HepG2 (cell line): ENCODE data around the gene DDX23. TPM values are rescaled to one million over a fixed set of nuclear protein-coding genes. Genes with fewer than 3 reads are reported as not detected.

Experiments used
- EP300 ChIP-seq, 3 experiments: sonication (generic) in 1 of 3; formaldehyde crosslinking in 1 of 3; IDR thresholded peaks; 2 replicates each; pipeline versions ENCODE4 v1.5.1 to v1.6.1; 2011 to 2020; ENCODE audit warnings: low read depth in 2 of 3, low read length in 2 of 3, borderline replicate concordance in 1 of 3, improper control_type of control experiment in 1 of 3, mild to moderate bottlenecking in 1 of 3, missing genetic modification reagents in 1 of 3, moderate library complexity in 1 of 3
- HNF4A ChIP-seq: sonication (generic); formaldehyde crosslinking; IDR thresholded peaks from 2 replicates; pipeline ENCODE4 v1.4.0; 2020; ENCODE audit warnings: missing genetic modification reagents
- HNF4G ChIP-seq, 2 experiments: sonication (generic) in 1 of 2; formaldehyde crosslinking in 1 of 2; IDR thresholded peaks; 2 replicates each; pipeline versions ENCODE4 v1.4.0 to v1.6.1; 2011 to 2020; ENCODE audit warnings: borderline replicate concordance in 2 of 2, low read depth in 2 of 2, mild to moderate bottlenecking in 2 of 2, low read length in 1 of 2, missing genetic modification reagents in 1 of 2, moderate library complexity in 1 of 2
- HOXD1 ChIP-seq: sonication (generic); formaldehyde crosslinking; IDR thresholded peaks from 2 replicates; pipeline ENCODE4 v1.5.0; 2020; ENCODE audit warnings: missing genetic modification reagents
- NR2F6 ChIP-seq, 2 experiments: IDR thresholded peaks; 2 replicates each; pipeline ENCODE4 v1.6.1; 2016; ENCODE audit warnings: antibody characterized with exemption in 1 of 2, mild to moderate bottlenecking in 1 of 2
- ZNF143 ChIP-seq: sonication (generic); formaldehyde crosslinking; IDR thresholded peaks from 2 replicates; pipeline ENCODE4 v1.4.0; 2020; ENCODE audit warnings: missing genetic modification reagents
- ZNF629 ChIP-seq: sonication (generic); formaldehyde crosslinking; conservative IDR thresholded peaks from 2 replicates; pipeline ENCODE4 v1.5.0; 2020; ENCODE audit warnings: missing genetic modification reagents
- polyA plus RNA-seq, 8 experiments: library from polyadenylated mRNA; depleted of rRNA in 3 of 8; stranded (reverse) in 7 of 8; unstranded in 1 of 8; fragments of >200 nt; fragmentation: Illumina TruSeq in 4 of 8; extraction: Trizol in 4 of 8; gene quantifications; 2 replicates each; pipeline versions ENCODE4 v1.2.1 to v1.2.3, GENCODE V29; 2011 to 2016; ENCODE audit warnings: low read depth in 4 of 8, missing spikeins in 1 of 8, mixed read lengths in 1 of 8; ENCODE audit not compliant: insufficient read depth in 1 of 8
- total RNA-seq, 5 experiments: library from RNA; depleted of rRNA; stranded (reverse); fragments of >200 nt; fragmentation: Illumina TruSeq; extraction: Trizol; gene quantifications; 2 replicates each; pipeline ENCODE4 v1.2.3, GENCODE V29; 2016; ENCODE audit warnings: low read depth in 1 of 5
- TF ChIP-seq, protein P1 (sequence below): sonication (generic); formaldehyde crosslinking; IDR thresholded peaks from 2 replicates; pipeline ENCODE4 v1.5.1; 2020; ENCODE audit warnings: mild to moderate bottlenecking, missing genetic modification reagents, borderline replicate concordance
- TF ChIP-seq, protein P2 (sequence below): sonication (generic); formaldehyde crosslinking; conservative IDR thresholded peaks from 2 replicates; pipeline ENCODE4 v1.4.0; 2020; ENCODE audit warnings: mild to moderate bottlenecking, missing genetic modification reagents, moderate library complexity

DDX23 gene
- total and polyA plus RNA-seq, 2 of the 13 experiments (the other 11 are each of a cell fraction or from before 2014, with no cell fraction given) = 35.7 to 90.0 TPM

DNA sequence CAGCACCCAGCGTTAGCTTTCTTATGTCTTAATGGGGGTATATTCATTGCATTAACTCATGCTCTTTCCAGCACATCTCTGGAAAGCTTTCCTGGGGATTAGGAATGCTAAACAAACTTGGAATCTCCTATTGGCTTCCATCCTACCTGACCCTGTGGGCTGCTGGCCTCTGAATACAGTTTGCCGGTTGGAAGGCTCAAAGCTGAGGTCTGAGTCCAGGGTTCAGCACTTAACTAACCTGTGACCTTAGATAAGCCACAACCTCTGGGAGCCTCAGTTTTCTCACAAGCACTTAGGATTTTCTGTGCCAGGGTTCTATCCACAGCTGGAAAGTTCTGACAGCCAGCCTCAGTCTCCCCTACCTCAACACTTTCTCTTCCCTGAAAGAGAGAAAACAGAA, 26.6 kb upstream of the DDX23 start (continued):
- TF ChIP-seq, protein P1, sequence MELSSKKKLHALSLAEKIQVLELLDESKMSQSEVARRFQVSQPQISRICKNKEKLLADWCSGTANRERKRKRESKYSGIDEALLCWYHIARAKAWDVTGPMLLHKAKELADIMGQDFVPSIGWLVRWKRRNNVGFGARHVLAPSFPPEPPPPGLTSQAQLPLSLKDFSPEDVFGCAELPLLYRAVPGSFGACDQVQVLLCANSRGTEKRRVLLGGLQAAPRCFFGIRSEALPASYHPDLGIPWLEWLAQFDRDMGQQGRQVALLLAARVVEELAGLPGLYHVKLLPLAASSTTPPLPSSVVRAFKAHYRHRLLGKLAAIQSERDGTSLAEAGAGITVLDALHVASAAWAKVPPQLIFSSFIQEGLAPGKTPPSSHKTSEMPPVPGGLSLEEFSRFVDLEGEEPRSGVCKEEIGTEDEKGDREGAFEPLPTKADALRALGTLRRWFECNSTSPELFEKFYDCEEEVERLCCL (CRISPR knock-in tag) = no peak
- TF ChIP-seq ZNF629 (0 out of 2 replicates have a peak, but pooled peaks have one; percentile 50), EP300 (IDR thresholded peaks at IDR 0.05; ENCODE audit: low read depth in 2 of 2, low read length in 2 of 2) (no peak), EP300 (CRISPR knock-in tag; IDR thresholded peaks at IDR 0.05; ENCODE audit: borderline replicate concordance) (no peak), ZNF143 (no peak), NR2F6 (IDR thresholded peaks at IDR 0.05) (peak; percentile 84), NR2F6 (CRISPR knock-in tag; IDR thresholded peaks at IDR 0.05) (peak; percentile 80), HNF4G (IDR thresholded peaks at IDR 0.05; ENCODE audit: borderline replicate concordance, low read depth, low read length) (peak; percentile 48; the same call in 1 of the 2 replicates), HNF4G (CRISPR knock-in tag; IDR thresholded peaks at IDR 0.05; ENCODE audit: borderline replicate concordance, low read depth) (no peak), HOXD1 (CRISPR knock-in tag) (no peak), HNF4A (CRISPR knock-in tag) (peak; percentile 82)
- TF ChIP-seq, protein P2, sequence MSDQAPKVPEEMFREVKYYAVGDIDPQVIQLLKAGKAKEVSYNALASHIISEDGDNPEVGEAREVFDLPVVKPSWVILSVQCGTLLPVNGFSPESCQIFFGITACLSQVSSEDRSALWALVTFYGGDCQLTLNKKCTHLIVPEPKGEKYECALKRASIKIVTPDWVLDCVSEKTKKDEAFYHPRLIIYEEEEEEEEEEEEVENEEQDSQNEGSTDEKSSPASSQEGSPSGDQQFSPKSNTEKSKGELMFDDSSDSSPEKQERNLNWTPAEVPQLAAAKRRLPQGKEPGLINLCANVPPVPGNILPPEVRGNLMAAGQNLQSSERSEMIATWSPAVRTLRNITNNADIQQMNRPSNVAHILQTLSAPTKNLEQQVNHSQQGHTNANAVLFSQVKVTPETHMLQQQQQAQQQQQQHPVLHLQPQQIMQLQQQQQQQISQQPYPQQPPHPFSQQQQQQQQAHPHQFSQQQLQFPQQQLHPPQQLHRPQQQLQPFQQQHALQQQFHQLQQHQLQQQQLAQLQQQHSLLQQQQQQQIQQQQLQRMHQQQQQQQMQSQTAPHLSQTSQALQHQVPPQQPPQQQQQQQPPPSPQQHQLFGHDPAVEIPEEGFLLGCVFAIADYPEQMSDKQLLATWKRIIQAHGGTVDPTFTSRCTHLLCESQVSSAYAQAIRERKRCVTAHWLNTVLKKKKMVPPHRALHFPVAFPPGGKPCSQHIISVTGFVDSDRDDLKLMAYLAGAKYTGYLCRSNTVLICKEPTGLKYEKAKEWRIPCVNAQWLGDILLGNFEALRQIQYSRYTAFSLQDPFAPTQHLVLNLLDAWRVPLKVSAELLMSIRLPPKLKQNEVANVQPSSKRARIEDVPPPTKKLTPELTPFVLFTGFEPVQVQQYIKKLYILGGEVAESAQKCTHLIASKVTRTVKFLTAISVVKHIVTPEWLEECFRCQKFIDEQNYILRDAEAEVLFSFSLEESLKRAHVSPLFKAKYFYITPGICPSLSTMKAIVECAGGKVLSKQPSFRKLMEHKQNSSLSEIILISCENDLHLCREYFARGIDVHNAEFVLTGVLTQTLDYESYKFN (CRISPR knock-in tag) = peak; percentile 51; the same call in 1 of the 2 replicates
